KG1 (cell line): ENCODE results near the gene RERG.

Experiments used
- DNase-seq: peaks from one replicate; lab custom pipeline; 2025; lab: John Stamatoyannopoulos, UW

RERG gene

GRCh38 chr12:15186597-15186996 lies 34.6 kb downstream of the RERG start:
- no peak for DNase-seq

- no peak for DNase-seq
These were observed 36.7 kb downstream of the RERG start for GRCh38 chr12:15184484-15184883.

- no peak for DNase-seq
These were observed 37.4 kb downstream of the RERG start for GRCh38 chr12:15183821-15184220.

DNA sequence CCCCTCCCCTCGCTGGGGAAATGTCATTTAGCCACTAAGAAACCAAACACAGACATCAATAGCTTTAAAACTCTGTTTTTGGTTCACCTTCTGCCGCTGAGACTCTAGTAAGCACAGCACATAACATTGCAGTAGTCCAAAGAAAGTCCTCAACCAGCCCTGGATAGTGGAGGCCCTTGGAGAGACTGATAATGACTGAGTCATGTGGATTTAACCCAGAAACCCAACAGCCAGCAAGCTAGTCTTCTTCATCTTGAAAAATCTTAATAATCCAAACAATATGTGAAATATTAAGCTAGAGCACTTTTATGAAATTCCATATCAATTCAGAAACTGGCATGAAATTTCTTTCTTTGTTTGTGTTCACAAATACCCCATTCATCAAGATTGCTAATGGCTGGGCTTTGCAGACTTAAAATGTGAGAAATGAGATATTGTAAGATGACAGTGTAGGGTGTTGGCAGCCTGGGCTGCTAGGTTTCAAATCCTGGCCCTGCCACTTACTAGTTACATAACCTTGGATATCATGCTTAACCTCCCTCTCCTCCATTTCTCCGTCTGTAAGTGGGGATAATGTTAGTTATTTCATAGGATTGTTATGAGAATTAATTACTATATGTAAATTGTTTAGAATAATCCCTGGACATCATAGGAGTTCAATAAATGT lies 40.1 kb downstream of the RERG start:
- no peak for DNase-seq

GRCh38 chr12:15180325-15180724 lies 40.9 kb downstream of the RERG start:
- DNase-seq = no peak

- no peak for DNase-seq
These were observed 41.5 kb downstream of the RERG start for GRCh38 chr12:15179672-15180071.

DNA sequence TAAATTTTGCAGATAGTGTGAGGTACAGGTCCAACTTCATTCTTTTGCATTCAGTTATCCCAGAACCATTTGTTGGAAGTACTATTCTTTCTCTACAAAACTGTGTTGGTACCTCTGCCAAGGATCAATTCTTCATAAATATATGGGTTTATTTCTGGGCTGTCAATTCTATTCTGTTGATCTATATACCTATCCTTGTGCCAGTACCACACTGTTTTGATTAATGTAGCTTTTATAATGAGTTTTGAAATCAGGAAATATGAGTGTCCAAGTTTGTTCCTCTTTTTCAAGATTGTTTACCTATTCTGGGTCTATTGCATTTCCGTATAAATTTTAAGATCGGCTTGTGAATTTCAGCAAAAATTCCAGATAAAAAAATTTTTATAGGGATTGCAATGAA lies 48.1 kb downstream of the RERG start:
- no peak for DNase-seq

DNA sequence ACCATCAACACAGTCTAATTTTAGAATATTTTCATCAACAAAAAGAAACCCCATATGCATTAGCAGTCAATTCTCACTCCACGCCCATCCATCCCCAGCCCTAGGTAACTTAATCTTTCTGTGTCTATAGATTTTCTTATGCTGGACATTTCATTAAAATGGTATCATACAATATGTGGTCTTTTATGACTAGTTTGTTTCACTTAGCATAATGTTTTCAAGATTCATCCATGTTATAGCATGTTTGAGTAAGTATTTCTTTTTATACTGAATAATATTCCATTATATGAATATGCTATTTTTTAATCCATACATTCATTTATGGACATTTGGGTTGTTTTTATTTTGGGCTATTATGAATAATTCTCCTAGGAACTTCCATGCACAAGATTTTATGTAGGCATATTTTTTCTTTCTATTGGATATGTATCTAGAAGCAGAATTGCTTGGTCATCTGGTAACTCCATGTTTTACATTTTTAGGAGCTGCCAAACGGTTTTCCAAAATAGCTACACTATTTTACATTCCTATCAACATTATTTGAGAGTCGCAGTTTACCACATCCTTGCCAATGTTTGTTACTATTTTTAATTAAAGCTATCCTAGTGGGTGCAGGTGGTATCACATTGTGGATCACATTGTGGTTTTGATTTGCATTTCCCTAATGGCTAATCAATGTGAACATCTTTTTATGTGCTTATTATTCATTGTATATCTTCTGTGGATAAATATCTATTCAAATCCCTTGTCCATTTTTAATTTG lies 49.0 kb downstream of the RERG start:
- DNase-seq = no peak

GRCh38 chr12:15171012-15171655 lies 50.1 kb downstream of the RERG start:
- no peak for DNase-seq

GRCh38 chr12:15168026-15168678 lies 53.1 kb downstream of the RERG start:
- no peak for DNase-seq

GRCh38 chr12:15165012-15165659 lies 56.1 kb downstream of the RERG start:
- DNase-seq = no peak

- DNase-seq = no peak
These were observed 57.9 kb downstream of the RERG start for GRCh38 chr12:15163030-15163976.

- DNase-seq = no peak
These were observed 63.1 kb downstream of the RERG start for GRCh38 chr12:15158083-15158482.

GRCh38 chr12:15157269-15157671 lies 63.9 kb downstream of the RERG start:
- DNase-seq = no peak

DNA sequence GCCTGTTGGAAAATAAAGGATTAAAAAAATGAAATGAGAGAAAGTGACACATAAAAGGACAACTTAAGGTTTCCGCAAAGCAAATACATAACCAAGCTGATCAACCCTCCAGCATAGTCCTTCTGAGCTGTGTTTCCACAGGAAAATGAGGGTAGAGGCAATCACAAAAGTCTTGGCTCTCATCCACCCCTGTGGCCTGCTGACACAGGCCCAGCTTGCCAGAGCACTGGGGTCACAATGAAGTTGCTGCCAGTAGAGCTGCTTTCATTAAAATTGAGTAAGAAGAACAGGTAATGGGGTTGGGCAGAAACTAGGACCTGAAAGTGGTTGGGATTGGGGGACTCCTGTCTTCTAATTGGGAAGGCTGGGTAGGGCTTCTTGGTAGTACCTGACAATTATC lies 65.9 kb downstream of the RERG start:
- no peak for DNase-seq

DNA sequence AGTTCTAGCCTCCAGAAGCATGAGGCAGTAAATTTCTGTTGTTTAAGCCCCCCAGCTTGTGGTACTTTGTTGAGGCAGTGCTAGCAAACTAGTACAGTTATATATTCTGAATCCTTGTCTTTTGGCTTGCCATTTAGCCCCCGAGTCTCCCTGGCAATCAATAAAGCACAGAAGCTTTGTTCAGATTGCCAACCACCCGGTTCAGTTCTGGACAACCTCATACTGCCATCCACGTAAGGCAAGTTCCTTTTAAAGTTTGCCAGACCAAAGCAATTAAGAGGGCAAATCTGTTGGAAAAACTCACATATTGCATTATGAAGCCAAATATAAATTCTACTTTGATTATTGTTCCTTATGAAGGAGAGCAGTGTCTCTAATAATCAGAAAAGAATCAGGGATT lies 67.1 kb downstream of the RERG start:
- no peak for DNase-seq

GRCh38 chr12:15152868-15153267 lies 68.3 kb downstream of the RERG start:
- no peak for DNase-seq

- DNase-seq = no peak
These were observed 68.8 kb downstream of the RERG start for GRCh38 chr12:15152456-15152855.

GRCh38 chr12:15151161-15152091 lies 69.8 kb downstream of the RERG start:
- no peak for DNase-seq

GRCh38 chr12:15146585-15146984 lies 74.6 kb downstream of the RERG start:
- DNase-seq = no peak
